GM19328 (cell line): Measurements from ENCODE around the gene CIART.

Experiments
- ATAC-seq: cut with Tn5 transposase; IDR thresholded peaks from one replicate; pipeline ENCODE4 v1.9.1; 2021; ENCODE audit warnings: mild to moderate bottlenecking, moderate library complexity; ENCODE audit not compliant: unreplicated experiment

Gene CIART

DNA sequence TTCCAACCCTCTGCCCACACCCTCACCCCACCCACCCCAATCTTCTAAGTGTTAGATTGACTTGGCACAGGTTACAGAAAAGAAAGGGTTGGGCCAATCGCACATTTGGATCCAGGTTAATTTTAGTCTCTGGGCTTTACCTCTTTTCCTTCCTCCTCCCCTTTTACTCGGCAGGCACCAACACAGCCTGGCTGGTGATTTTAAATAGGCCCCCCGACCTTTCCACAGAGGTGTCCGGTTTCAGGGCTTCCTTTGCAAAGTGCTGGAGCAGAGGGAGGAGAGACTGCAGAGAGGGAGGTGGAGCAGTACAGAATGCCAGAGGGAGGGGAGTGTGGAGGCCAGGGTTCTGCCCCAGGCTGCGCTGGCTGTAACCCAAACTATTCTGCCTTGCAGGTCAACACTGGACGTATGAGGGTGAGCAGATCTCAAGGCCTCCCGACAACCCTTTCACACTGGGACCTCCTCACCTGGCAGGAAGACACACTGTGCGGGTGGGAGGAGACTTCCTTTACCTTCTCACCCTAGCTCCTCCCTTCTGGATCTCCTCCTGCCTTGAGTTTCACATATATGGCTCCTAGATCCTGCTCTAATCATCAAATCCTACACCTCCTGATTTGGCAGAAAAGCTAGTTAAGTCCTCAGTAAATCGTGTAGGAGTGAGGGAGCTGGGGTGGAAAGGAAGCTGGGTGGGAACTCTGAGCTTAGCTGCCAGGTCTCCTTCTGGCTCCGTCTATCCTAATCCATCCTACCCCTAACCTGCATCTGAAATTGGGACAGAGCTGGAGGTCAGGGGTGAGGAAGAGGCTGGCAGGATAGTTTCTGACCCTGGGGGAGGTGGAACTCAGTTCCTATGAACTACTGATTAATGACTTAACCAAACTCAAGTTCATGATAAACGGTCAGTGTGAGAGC lies 22.3 kb upstream of the CIART start:
- ATAC-seq = no peak

DNA sequence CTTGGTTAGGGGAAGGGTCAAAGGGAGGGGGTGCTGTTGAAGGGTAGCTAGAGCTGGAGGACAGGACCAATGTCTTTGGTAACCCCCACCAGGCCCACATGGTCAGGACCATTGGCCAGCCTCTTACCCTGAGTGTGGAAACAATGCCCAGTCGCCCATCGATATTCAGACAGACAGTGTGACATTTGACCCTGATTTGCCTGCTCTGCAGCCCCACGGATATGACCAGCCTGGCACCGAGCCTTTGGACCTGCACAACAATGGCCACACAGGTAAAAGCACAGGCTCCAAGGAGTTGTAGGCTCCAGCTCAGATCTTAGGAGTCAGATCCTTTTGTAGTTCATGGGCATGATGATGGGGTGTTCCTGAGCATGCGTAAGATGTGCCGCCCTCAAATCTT lies 21.0 kb upstream of the CIART start:
- ATAC-seq = no peak

DNA sequence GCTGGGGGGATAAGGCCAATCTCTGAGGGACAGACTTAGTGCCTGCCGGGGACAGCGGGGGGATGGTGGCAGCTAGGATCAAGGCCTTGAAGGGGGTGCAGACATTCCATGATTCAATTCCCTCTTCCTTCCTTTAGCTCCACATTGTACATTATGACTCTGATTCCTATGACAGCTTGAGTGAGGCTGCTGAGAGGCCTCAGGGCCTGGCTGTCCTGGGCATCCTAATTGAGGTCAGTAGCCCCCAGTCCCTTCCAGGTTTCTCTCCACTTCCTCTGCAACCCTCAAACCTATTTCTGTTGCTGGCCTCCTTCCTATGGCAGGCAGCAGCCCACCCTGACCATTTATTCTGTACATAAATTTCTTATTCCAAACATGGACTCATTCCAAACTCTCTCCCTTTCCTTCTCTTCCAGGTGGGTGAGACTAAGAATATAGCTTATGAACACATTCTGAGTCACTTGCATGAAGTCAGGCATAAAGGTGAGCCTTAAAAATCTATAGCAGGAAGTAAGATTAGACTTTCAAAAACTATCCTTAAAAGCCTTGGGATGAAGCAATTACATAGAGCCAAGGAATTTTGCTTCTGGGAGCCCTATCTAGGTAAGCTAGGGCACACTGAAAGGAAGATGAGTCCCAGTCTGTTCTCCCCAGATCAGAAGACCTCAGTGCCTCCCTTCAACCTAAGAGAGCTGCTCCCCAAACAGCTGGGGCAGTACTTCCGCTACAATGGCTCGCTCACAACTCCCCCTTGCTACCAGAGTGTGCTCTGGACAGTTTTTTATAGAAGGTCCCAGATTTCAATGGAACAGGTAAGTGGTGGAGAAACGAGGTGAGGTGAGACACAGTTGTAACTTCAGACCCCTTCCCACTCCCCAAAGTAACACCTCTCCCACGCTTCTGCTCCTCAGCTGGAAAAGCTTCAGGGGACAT lies 19.7 kb upstream of the CIART start:
- ATAC-seq = no peak

DNA sequence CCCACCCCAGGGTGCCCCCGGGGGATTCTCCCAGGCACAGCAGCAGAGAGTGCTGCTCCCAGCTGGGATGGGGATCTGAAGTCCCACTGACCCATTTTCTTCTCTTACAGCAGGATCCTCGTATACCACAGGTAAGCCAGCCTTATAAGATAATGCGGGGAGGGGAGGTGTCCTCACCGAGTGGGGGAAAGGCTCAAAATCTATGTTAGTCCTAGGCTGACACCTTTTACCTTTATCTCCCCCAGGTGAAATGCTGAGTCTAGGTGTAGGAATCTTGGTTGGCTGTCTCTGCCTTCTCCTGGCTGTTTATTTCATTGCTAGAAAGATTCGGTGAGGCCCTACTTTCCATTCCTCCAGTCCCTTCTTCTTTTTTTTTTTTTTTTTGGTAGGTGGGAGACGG lies 18.8 kb upstream of the CIART start:
- ATAC-seq = no peak

DNA sequence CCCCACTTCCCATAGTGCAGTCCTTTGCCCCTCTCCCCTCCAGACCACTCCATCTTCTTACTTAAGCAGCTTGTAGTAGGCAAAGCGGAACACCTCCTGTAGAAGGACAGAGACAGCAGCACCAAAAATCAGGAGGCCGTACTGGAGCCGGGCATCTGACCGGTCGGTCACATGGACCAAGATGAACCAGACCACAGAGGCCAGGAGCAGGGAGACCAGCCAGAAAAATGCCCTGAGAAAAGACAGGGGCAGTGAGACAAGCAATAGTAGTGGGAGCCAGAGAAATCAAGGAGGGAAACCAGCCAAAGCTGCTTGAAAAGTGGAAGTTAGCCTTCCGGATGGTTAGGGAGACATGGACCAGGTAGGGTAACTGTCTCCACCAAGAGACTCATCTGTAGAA lies 14.5 kb upstream of the CIART start:
- ATAC-seq = no peak

DNA sequence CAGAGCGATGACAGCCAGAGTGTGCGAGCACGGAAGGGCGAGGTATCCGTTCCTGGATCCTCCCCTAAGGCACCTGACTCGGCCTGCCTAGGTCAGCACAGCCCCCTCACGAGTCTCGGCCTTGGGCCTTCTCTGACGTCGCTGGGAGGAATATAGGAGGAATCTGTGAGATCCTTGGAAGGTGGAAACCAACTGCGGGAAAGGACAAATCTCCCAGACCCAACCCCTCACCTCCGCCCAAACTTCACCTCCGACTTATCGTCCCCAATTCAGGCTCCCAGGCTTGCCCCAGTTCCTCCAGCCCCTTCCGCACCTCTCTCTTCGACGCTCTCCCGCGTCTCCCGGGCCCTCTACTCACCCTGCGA lies 14.0 kb upstream of the CIART start:
- ATAC-seq = no peak

DNA sequence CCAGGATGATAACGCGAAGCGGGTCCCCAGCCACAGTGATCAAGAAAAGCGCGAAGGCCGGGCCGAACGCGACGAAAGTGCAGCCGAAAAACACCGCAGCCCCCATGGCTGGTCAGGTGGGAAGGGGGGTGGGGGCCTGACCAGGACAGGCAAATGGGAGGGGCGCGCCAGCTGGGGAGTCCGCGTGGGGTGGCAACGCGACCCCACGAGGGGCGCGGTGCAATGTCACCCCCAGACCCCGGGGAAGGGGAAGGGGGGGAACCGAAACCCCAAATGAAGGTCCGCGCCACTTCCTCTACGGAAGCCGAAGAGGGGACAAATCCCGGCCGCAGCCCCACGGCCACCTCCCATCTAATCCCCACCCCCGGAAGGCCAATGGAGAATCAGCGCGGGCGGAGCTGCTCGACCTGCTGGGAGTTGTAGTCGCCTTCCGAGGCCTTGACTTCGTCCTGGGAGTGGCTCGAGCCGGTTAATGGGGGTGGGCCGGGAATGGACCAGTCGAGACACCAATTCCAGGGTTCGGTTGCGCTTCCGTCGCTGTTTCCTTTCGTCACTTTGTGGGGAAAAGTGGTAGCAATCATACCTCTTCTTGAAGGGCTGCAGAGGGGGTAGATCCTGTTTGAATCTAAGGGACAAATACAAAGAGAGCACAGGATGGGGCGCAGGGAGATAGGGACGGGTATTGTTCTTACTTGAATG lies 13.5 kb upstream of the CIART start, which contains the start of gene APH1A:
TSS of gene APH1A (minus strand) at position 312 of the 699 bp plus-strand sequence. CDS start at position 106, 206 bp downstream.
- ATAC-seq = peak; percentile 83

DNA sequence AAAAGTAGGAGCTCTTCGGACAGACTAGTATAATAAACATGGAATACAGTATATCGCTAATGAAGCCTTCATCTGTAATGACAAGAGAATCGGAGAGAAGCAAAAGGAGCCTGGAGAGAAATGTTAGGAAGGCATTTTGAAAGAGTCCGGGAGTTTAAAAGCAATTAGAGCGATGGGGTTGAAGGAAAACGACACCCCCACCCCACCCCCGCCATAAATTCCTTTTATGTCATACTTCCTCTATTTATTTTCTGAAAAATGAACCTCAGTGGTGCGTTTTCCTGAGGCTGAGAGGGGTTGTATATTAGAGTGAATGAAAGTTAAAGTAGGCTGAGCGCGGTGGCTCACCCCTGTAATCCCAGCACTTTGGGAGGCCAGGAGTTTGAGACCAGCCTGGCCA lies 12.9 kb upstream of the CIART start:
- ATAC-seq = no peak

DNA sequence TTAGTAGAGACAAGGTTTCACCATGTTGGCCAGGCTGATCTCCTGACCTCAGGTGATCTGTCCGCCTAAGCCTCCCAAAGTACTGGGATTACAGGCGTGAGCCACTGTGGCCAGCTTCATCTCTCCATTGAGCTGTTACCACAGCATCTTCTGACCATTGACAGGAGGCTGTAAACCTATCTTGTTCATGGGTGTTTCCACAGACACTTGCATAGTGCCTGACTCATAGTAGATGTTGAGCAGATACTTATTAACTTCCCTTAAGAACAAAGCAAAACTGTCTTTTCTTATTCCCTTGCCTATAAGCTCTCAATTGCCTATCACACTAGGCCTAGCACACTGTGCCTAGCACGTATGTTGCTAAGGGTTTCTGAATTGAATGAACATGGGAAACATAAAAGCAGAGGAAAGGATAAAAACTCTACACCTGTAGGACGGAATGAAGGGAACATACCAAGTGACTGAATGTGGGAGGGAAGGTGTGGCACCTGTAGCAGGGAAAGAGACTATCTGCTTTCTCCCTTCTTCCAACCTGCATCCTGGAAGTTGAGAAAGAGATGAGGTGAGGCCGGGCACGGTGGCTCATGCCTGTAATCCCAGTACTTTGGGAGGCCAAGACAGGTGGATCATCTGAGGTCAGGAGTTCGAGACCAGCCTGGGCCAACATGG lies 10.9 kb upstream of the CIART start:
- ATAC-seq = no peak

DNA sequence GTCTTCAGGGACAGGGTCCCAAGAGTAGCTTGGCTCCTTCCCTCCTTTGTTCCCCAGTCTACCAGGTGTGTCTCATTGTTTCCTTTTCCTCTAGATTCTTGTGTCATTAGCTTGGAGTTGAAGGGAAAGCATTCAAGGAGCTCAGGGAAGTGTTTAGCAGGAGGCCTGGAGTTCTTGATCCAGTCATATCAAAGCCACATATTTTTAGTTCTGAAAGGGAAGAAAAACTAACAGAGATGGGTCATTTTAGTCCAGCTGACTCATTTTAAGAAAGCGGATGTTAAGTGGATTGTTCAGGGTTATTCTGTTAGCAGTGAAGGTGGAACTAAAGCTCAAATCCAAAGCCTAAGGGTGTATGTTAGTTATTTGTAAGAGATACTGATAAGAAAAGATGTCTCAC lies 9.0 kb upstream of the CIART start:
- ATAC-seq = no peak

DNA sequence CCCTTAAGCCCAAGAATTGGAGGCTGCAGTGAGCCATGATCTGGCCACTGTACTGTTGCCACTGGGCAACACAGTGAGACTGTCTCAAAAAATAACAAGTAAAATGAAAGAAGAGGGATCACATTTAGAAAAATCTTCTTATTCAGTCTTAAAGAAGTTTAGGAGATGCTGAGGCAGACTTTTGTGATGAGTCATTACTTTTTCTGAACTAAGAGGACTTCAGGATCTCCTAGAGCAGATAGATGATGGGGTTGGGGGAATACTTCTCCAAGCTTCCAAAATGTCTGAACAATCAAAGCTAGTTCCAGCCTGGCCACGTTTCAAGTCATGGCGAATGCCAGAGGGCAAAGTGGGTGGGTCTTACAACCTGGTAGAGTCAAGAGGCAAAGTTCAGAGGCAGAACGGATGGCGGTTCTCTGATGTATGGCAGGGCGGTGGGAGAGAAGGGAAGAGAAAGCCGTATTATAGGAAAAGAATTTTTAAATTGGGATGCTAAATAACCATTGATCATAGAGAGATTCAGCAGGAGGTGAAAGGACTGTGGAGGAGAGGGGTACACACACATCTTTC lies 2.1 kb upstream of the CIART start:
- no peak for ATAC-seq

DNA sequence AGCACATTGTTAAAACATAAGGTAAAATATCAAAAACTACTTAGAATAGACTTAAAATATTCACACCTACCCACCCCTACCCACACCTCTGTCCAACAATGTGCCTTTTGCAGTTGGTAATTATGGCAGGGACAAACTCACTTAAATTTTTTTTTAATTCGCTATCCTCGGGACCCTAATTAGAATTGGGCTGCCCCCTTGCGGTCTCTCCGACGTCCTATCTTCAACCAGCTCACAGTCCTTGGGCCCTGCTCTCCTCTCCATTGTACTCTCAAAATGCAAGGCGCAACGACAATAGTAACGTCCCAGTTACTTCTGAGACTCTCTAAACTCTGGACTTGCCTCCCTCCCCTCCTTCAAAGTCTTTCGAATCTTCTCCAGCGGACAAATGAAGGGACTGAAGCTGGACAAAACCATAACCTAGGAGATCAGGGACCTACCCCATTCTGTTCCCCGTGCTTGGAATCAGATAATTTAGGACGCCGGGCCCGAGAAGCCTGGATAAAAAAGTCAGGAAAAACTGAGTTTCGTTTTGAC lies 1.1 kb upstream of the CIART start:
- no peak for ATAC-seq

DNA sequence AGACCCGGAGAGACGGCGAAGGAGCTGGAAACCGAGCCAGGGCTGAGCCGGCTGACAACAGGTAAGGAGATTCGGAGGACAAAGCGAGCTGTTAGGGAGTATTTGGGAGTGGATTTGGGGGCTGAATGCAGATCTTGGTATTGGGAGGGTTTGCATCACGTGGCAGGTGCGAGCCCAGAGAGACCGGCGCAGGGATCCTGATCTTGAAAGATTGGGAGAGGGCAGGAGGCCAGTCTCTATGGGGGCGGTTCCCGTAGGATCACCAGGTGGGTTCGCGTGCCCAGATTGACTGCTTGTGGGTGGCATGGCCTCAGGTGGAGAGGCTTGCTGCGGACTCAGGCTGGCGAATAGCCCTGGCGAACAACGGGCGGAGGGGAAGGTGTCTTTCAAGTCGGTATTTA lies 204 bp downstream of the CIART start:
- no peak for ATAC-seq

DNA sequence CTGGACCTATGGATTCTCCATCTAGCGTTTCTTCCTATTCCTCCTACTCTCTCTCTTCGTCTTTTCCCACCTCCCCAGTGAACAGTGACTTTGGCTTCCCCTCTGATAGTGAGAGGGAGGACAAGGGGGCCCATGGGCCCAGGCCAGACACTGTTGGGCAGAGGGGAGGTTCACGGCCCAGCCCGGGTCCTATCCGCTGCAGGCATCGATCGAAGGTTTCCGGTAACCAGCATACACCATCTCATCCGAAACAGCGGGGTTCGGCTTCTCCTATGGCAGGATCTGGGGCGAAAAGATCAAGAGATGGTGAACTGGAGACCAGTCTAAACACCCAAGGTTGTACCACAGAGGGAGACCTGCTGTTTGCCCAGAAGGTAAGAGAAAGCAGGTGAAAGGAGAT lies 906 bp downstream of the CIART start:
- ATAC-seq = no peak

DNA sequence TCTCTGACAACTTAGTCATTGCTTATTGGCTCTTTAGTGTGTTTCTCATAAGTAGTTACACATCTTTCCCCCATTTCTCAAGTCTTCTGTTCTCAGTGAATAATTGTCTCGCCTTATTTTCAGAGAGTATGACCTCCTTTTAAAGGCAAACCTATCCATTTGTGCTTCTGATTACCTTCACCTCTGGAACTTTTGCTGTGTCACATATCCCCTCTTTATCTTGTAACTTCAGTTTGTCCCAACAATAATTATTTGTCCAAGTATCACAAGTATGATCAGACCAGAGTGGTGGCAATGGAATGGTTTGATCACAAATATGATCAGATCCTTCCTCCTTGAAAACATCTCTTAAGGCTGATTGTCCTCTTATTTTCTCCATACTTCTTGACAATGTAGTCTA lies 6.0 kb downstream of the CIART start:
- no peak for ATAC-seq

DNA sequence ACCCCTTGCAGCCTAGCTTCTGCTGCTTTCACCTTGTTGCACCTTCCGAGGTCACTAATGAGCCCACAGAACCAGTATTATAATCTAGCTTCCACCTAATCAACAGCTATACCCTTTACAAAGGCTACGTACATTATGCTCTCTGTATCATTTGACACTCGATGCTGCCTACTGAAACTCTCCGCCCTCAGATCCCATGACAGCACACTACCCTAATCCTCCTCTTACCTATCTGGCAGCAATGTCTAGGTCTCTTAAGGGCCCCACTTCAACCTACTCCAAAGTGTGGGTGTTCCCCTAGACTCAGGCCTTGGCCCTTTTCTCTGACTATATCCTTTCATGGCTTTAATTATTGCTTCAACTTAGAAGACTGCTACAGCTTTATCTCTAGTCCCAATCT lies 6.5 kb downstream of the CIART start:
- ATAC-seq = no peak

DNA sequence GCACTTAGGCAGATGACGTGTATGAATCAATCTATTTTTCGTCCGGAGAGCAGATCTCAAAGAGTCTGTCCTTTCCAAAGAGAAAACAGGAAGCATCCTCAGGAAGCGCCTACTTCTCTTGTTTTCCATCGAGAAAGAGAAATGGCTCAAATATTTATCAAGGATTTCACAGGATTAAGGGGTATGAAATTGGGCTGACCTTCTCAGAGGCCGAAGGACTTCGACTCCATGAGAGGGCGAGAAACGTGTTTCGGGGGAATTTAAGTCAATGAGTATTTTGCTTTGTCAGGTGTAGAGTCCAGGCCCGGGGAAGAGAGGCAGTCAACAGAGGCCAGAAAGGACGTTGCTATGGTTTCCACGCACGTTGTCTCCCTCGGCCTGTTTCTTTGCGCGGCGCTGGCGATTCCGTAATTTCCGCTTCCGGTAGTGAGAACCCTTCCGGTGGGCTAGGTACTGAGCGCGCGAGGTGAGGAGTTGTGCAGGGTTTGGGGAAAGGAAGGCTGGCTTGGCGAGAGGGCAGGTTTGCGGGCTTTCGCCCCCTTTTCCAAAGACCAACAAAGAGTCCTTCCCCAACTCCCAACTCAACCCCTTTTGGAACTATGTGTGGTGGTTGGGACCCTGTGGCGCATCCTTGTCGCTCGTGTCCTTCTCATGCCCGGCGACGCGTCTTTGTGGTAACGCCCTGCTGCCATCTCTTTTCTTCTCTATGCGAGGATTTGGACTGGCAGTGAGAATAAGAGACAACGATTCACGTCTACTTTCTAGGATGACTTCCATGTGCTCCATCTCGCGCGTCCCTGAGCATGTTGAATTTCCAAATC lies 11.3 kb downstream of the CIART start, which contains the start of gene MRPS21:
TSS of gene MRPS21 (plus strand) at position 429 of the 821 bp plus-strand sequence. CDS start 506 bp downstream, outside the sequence.
- ATAC-seq = peak; percentile 93

DNA sequence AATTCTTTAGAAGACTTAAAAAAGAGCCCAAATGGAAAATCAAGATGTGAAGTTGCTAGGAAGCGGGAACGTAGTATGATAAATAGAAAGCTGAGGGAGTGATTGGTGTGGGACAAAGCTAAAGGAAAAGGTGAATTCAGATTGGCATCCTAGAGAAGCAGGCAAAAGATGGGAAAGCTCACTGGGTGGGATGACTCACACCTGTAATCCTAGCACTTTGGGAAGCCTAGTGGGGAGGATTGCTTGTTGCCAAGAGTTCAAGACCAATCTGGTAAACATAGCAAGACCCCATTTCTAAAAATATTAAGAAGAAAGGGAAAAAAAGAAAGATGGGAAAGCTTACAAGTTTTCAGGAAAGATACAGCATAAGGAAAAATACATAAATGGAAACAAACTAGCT lies 13.1 kb downstream of the CIART start:
- no peak for ATAC-seq

DNA sequence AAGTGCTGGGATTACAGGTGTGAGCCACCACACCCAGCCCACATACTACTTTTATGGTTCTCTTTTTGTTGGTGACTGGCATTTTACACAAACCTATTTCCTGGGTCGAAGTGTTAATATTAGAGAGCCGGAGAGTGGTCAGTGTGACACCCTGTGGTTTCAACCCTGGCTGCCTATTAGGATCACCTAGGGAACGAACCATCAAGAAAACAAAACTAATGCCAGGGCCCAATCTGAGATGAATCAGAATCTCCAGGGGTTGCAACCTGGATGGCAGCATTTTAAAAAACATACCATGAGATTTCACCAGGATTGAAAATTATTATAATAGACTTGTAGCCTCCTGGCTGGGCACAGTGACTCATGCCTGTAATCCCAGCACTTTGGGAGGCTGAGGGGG lies 17.4 kb downstream of the CIART start:
- ATAC-seq = no peak
